22Rv1 (cell line): ENCODE measurements around the gene EPHA6.
"Not testable (repeated sequence)": the region's sequence is repeated elsewhere in the genome, so short reads cannot be mapped to it uniquely, and the experiment has no call there.

ENCODE experiments used
- H3K27ac ChIP-seq: fragments of 450-650 bp; 2 replicates; pipeline ENCODE4 v1.5.1; 2017
- ZFX ChIP-seq: fragments of 450-650 bp; IDR thresholded peaks from 2 replicates; pipeline ENCODE4 v1.6.1; 2017; ENCODE audit warnings: antibody characterized with exemption, borderline replicate concordance
- TF ChIP-seq, protein P1 (sequence below): fragments of 450-650 bp; IDR thresholded peaks from 2 replicates; pipeline ENCODE4 v1.5.1; 2017; ENCODE audit warnings: mild to moderate bottlenecking

Gene EPHA6

DNA sequence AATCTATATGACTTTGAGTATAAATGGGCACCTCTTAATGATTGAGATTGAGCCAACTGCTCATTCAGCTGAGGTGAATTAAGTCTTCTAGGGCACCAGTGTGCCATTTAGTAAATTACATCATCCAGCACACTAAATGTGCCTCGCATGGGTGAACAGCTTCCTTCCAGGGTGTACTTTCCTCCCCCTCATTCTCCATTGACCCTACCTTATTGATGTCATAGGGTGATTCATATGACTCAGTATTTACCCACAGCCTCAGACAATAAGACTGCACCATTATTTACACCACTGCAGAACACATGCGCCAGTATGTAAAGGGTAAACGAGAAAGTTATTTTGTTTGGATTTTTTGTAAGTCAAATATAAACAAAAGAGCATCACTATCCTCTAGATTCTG is 765.0 kb downstream of the EPHA6 start:
- TF ChIP-seq, protein P1, sequence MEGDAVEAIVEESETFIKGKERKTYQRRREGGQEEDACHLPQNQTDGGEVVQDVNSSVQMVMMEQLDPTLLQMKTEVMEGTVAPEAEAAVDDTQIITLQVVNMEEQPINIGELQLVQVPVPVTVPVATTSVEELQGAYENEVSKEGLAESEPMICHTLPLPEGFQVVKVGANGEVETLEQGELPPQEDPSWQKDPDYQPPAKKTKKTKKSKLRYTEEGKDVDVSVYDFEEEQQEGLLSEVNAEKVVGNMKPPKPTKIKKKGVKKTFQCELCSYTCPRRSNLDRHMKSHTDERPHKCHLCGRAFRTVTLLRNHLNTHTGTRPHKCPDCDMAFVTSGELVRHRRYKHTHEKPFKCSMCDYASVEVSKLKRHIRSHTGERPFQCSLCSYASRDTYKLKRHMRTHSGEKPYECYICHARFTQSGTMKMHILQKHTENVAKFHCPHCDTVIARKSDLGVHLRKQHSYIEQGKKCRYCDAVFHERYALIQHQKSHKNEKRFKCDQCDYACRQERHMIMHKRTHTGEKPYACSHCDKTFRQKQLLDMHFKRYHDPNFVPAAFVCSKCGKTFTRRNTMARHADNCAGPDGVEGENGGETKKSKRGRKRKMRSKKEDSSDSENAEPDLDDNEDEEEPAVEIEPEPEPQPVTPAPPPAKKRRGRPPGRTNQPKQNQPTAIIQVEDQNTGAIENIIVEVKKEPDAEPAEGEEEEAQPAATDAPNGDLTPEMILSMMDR, result no peak
- TF ChIP-seq ZFX, result no peak
- no peak overlapping the region for H3K27ac ChIP-seq

DNA sequence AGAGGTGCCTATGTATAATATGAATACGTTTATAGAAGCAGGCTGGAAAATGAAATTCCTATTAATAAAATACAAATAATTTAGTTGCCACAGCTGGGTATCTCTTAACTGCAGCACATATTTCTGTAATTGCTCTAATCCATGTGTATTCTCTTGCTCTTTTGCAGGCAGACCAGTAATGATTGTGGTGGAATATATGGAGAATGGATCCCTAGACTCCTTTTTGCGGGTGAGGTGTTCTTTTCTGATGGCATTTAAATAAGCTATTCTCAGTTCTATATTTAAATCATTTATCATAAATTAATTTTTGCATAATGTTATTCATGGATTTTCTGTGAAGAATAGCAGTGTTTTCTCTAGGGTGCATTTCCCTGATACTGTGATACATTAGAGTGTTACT is 796.2 kb downstream of the EPHA6 start:
- H3K27ac ChIP-seq, result no peak overlapping the region
- TF ChIP-seq ZFX, result no peak
- TF ChIP-seq, protein P1, result no peak

DNA sequence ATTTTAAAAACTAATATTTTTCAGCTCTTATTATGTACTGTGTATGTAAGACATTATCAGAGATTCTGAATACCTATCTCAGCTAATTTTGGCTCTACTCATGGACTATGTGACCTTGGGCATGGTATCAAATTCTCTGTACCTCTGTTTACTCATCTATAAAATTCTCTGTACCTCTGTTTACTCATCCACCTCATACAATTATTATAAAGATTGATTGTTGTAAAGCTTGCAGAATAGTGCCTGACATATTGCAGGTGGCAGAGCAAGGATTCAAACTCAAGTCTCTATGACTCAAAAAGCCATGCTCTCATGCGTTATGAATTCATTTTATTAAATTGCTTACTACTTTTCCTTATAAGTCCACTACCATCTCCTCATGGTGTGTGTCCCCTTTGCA is 798.2 kb downstream of the EPHA6 start:
- no peak overlapping the region for H3K27ac ChIP-seq
- TF ChIP-seq ZFX, result no peak
- TF ChIP-seq, protein P1, result no peak

DNA sequence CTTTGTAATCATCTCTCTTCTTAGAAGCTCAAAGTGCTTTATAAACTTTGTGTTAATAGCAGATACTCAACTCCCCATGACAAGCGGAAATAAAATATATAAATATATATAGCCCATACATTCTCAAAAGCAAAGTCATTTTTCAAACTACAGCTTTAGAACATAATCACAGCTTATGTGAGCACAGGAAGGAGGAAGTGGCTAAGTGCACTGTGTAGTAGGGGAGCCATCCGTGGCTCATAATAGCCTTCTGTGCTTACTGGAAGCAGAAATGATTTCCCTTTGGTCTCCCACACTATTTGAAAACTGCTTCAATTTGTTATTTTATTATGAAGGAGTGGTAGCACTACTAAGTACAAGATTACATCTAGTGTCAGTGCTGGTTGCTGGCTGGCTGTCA is 798.7 kb downstream of the EPHA6 start:
- no peak for TF ChIP-seq ZFX
- TF ChIP-seq, protein P1, result no peak
- no peak overlapping the region for H3K27ac ChIP-seq

DNA sequence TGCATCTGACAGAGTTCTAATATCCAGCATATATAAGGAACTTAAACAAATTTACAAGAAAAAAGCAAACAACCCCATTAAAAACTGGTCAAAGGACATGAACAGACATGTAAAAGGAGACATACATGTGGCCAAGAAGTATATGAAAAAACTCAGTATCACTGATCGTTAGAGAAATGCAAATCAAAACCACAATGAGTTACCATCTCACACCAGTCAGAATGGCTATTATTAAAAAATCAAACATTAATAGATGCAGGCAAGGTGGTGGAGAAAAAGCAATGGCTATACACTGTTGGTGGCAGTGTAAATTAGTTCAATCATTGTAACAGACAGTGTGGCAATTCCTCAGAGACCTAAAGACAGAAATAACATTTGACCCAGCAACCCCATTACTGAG is 806.1 kb downstream of the EPHA6 start:
- not testable (repeated sequence) for H3K27ac ChIP-seq

DNA sequence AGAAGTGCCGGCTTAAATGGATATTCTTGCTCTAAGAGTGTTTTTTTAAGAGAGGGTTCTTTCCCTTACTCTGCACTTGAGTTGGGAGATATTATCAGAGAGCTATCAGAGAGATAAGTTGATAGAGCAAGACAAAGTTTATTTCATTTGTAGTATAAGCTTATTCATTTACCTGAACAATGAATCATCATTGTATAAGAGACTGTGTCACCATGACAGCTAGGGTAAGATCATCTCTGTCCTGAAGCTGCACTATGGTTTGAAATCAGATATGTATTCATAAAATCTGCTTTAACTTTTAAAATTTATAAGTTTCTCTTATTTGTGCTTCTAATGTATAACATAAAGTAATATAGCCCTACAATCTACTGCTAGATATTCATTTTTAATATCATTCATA is 822.1 kb downstream of the EPHA6 start:
- TF ChIP-seq ZFX, result no peak
- TF ChIP-seq, protein P1, result no peak
- H3K27ac ChIP-seq, result no peak overlapping the region

DNA sequence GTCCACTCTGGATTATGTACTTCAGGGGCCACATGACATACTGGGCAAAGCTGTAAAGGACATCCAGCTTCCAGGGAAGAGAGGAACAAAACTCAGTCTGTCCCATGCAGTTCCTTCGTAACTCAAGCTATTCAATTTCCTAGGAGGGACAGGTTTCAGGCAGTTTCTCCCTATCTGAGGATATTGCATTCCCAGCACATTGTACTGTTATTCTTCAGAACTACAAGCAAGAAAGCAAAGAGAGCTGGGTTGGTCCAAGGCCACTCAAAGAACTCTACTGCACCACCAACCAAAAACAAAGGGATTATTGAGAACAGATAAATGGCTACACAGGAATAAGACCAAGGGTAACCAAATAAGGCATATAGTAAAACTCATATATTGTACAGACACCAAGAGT is 832.5 kb downstream of the EPHA6 start:
- TF ChIP-seq, protein P1, result no peak
- H3K27ac ChIP-seq, result no peak overlapping the region

DNA sequence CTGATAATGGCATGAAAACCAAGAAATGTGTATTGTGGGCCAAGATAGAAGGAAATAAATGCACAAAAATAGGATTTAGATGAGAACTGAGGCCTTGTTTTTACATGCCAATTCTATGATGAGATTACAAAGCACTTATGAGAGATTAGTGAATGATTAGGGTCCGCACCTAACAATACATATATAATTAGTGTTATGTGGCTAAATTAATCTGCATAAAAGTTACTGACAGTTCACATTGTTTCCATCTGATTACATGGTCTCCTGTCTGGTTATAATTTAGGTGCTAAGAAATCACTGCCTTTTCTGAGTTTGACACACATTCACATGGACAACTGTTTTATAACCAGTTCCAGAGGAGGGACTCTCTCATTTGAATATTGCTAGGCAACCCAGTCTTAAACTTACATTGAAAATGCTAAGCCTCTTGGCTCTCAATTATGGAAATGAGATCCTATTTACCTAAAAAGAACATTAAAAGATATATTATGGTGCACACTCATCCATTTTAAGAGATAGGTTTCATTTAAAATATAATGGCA is 833.1 kb downstream of the EPHA6 start:
- TF ChIP-seq, protein P1, result no peak
- no peak for TF ChIP-seq ZFX
- no peak overlapping the region for H3K27ac ChIP-seq
